Osteoblast (primary cell): ENCODE results near the gene NHERF2. TPM values are rescaled to one million over a fixed set of nuclear protein-coding genes. Genes with fewer than 3 reads are reported as not detected.
A peak's percentile ranks its signal among the peaks of the same experiment; 100 is the strongest.

Source experiments
- DNase-seq: peaks from one replicate; pipeline ENCODE4 v3.0.0; 2011; ENCODE audit warnings: low spot score, mixed read lengths; ENCODE audit not compliant: insufficient read length; ENCODE audit errors: missing footprints
- H2AFZ ChIP-seq: 2 replicates; pipeline ENCODE4 v1.6.0; 2011; ENCODE audit warnings: mild to moderate bottlenecking, low read length
- H3K27ac ChIP-seq: 2 replicates; pipeline ENCODE4 v1.5.1; 2011; ENCODE audit warnings: mild to moderate bottlenecking, low read depth, low read length, moderate library complexity
- H3K27me3 ChIP-seq: 2 replicates; pipeline ENCODE4 v1.6.0; 2012; ENCODE audit warnings: mild to moderate bottlenecking, control low read depth, inconsistent platforms, low read length, moderate library complexity; ENCODE audit not compliant: insufficient read depth
- H3K36me3 ChIP-seq: 2 replicates; pipeline ENCODE4 v1.5.1; 2011; ENCODE audit warnings: mild to moderate bottlenecking, low read length, control low read depth, moderate library complexity; ENCODE audit not compliant: insufficient read depth
- H3K4me1 ChIP-seq: 2 replicates; pipeline ENCODE4 v1.5.1; 2011; ENCODE audit warnings: mild to moderate bottlenecking, low read length, control low read depth, moderate library complexity; ENCODE audit not compliant: insufficient read depth
- H3K4me2 ChIP-seq: 2 replicates; pipeline ENCODE4 v1.6.0; 2011; ENCODE audit warnings: mild to moderate bottlenecking, low read length; ENCODE audit not compliant: insufficient read depth
- H3K4me3 ChIP-seq: fragments of 200-600 bp; sonication (generic); 3 replicates; pipeline ENCODE4 v1.5.1; 2012; ENCODE audit warnings: mild to moderate bottlenecking, low read length, inconsistent platforms; ENCODE audit not compliant: insufficient read depth
- H3K79me2 ChIP-seq: 2 replicates; pipeline ENCODE4 v1.6.0; 2012; ENCODE audit warnings: mild to moderate bottlenecking, low read length, control low read depth, inconsistent platforms; ENCODE audit not compliant: insufficient read depth
- H3K9me3 ChIP-seq: 2 replicates; pipeline ENCODE4 v1.5.1; 2011; ENCODE audit warnings: low read depth, low read length, control low read depth
- H4K20me1 ChIP-seq: 2 replicates; pipeline ENCODE4 v1.6.0; 2012; ENCODE audit warnings: mild to moderate bottlenecking, low read length, control low read depth; ENCODE audit not compliant: insufficient read depth
- CTCF ChIP-seq: IDR thresholded peaks from 2 replicates; pipeline ENCODE4 v1.5.1; 2011; ENCODE audit warnings: mild to moderate bottlenecking, low read depth, low read length, moderate library complexity; ENCODE audit errors: extremely low read depth
- total RNA-seq: library from RNA; depleted of rRNA; stranded (reverse); fragments of >200 nt; gene quantifications from 2 replicates; pipeline ENCODE4 v1.2.3, GENCODE V29; 2012

The NHERF2 gene
- total RNA-seq, 1 donor, result 33.7 TPM

- Histone ChIP-seq H3K9me3 (no peaks in the 10 kb centered on the region), H3K27me3 (no peaks in the 10 kb centered on the region), H3K36me3 (peaks cover 57% of the 10 kb centered on the region), H3K27ac (no peak overlapping the region), H4K20me1 (peaks cover 16% of the 10 kb centered on the region), H3K4me1 (no peaks in the 10 kb centered on the region), H3K4me3 (no peak overlapping the region), H3K79me2 (no peaks in the 10 kb centered on the region), H2AFZ (no peak overlapping the region), H3K4me2 (no peak overlapping the region)
- TF ChIP-seq CTCF, result no peak
- peak; percentile 96 for DNase-seq
These were observed 58.4 kb downstream of the NHERF2 start for GRCh38 chr16:2084895-2085625.

- TF ChIP-seq CTCF, result no peak
- Histone ChIP-seq H2AFZ (no peak overlapping the region), H3K27me3 (no peaks in the 10 kb centered on the region), H3K27ac (no peak overlapping the region), H3K79me2 (no peaks in the 10 kb centered on the region), H3K4me3 (no peak overlapping the region), H3K9me3 (no peaks in the 10 kb centered on the region), H3K4me1 (no peaks in the 10 kb centered on the region), H3K4me2 (no peak overlapping the region), H4K20me1 (peaks cover 20% of the 10 kb centered on the region), H3K36me3 (peaks cover 62% of the 10 kb centered on the region)
- peak; percentile 98 for DNase-seq
These were observed 59.0 kb downstream of the NHERF2 start for GRCh38 chr16:2085669-2086068.

DNA sequence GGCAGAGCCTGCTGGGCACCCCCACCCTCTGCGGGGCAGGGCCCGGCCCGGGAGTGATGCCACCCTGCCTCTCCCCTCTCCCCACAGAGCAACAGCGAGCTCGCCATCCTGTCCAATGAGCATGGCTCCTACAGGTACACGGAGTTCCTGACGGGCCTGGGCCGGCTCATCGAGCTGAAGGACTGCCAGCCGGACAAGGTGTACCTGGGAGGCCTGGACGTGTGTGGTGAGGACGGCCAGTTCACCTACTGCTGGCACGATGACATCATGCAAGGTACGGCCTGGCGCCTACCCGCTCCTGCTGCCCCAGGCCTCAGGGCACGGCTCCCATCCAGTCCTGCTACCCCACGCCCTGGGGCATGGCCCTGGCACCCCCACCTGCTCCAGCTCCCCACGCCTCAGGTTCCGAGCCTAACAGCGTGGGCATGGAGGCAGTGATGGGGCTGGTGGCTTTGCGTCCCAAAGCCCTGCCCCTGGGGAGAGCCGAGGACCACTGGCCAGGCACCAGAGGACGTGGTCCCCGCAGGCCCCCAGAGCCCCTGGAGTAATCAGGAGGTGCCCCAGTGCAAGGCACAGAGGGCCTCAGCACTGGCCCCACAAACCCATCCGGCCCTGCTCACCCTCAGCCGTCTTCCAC, 59.5 kb downstream of the NHERF2 start:
- H3K36me3 ChIP-seq, result peaks cover 59% of the 10 kb centered on the region

More for the DNA sequence above, 59.5 kb downstream of the NHERF2 start:
- no peak overlapping the region for H3K4me2 ChIP-seq
- no peak overlapping the region for H2AFZ ChIP-seq
- no peaks in the 10 kb centered on the region for H3K79me2 ChIP-seq
- H4K20me1 ChIP-seq, result peaks cover 23% of the 10 kb centered on the region
- H3K4me3 ChIP-seq, result no peak overlapping the region
- H3K9me3 ChIP-seq, result no peaks in the 10 kb centered on the region
- no peaks in the 10 kb centered on the region for H3K4me1 ChIP-seq
- no peak overlapping the region for H3K27ac ChIP-seq
- no peaks in the 10 kb centered on the region for H3K27me3 ChIP-seq
- DNase-seq, result peak; percentile 94
- TF ChIP-seq CTCF, result no peak
